HG02852 (cell line): ENCODE results near the gene SGF29.
"Not testable (repeated sequence)": the region's sequence is repeated elsewhere in the genome, so short reads cannot be mapped to it uniquely, and the experiment has no call there.

Experiments
- ATAC-seq: cut with Tn5 transposase; IDR thresholded peaks from one replicate; pipeline ENCODE4 v1.9.1; 2021; ENCODE audit warnings: mild to moderate bottlenecking, moderate library complexity; ENCODE audit not compliant: unreplicated experiment

Gene SGF29

GRCh38 chr16:28553776-28554633, at the start of gene SGF29:
Gene SGF29 (plus strand): TSS chr16:28553920. CDS start chr16:28581070, 27,150 bp downstream.
- ATAC-seq, result peak; percentile 69

GRCh38 chr16:28504707-28505404, 48.9 kb upstream of the SGF29 start:
- ATAC-seq, result no peak

GRCh38 chr16:28505489-28506137, 48.1 kb upstream of the SGF29 start:
- no peak for ATAC-seq

- no peak for ATAC-seq
These were observed 42.7 kb upstream of the SGF29 start for GRCh38 chr16:28511031-28511430.

GRCh38 chr16:28511801-28512789, 41.6 kb upstream of the SGF29 start:
- no peak for ATAC-seq

GRCh38 chr16:28513484-28514181, 40.1 kb upstream of the SGF29 start:
- no peak for ATAC-seq

- no peak for ATAC-seq
These were observed 39.5 kb upstream of the SGF29 start for GRCh38 chr16:28514246-28514645.

- no peak for ATAC-seq
These were observed 33.0 kb upstream of the SGF29 start for GRCh38 chr16:28520672-28521071.

GRCh38 chr16:28521436-28521835, 32.3 kb upstream of the SGF29 start:
- ATAC-seq, result no peak

GRCh38 chr16:28522792-28523191, 30.9 kb upstream of the SGF29 start:
- ATAC-seq, result no peak

GRCh38 chr16:28524681-28525171, 29.0 kb upstream of the SGF29 start:
- ATAC-seq, result no peak

GRCh38 chr16:28526201-28527099, 27.3 kb upstream of the SGF29 start:
- ATAC-seq, result no peak

GRCh38 chr16:28527100-28527785, 26.5 kb upstream of the SGF29 start:
- not testable (repeated sequence) for ATAC-seq

GRCh38 chr16:28527985-28528384, 25.7 kb upstream of the SGF29 start:
- no peak for ATAC-seq

- no peak for ATAC-seq
These were observed 25.3 kb upstream of the SGF29 start for GRCh38 chr16:28528463-28528867.

- ATAC-seq, result no peak
These were observed 24.6 kb upstream of the SGF29 start for GRCh38 chr16:28529124-28529523.

GRCh38 chr16:28531777-28532744, 21.7 kb upstream of the SGF29 start:
- no peak for ATAC-seq
